GM18502 (cell line): Measurements from ENCODE around the gene BRSK2.

ENCODE experiments used
- ATAC-seq: cut with Tn5 transposase; IDR thresholded peaks from one replicate; pipeline ENCODE4 v1.9.1; 2021; ENCODE audit warnings: mild to moderate bottlenecking; ENCODE audit not compliant: unreplicated experiment, poor library complexity

Gene BRSK2

GRCh38 chr11:1394936-1395772 lies 5.4 kb downstream of the BRSK2 start:
- no peak for ATAC-seq

- ATAC-seq, result no peak
These were observed 6.1 kb downstream of the BRSK2 start for GRCh38 chr11:1395773-1396374.

GRCh38 chr11:1396375-1396841 lies 6.7 kb downstream of the BRSK2 start:
- ATAC-seq, result no peak

- ATAC-seq, result no peak
These were observed 7.6 kb downstream of the BRSK2 start for GRCh38 chr11:1397146-1397861.

GRCh38 chr11:1397862-1398527 lies 8.3 kb downstream of the BRSK2 start:
- no peak for ATAC-seq

- no peak for ATAC-seq
These were observed 8.9 kb downstream of the BRSK2 start for GRCh38 chr11:1398528-1399235.

- ATAC-seq, result no peak
These were observed 9.9 kb downstream of the BRSK2 start for GRCh38 chr11:1399386-1400316.

- ATAC-seq, result no peak
These were observed 10.8 kb downstream of the BRSK2 start for GRCh38 chr11:1400317-1401170.

GRCh38 chr11:1401171-1401445 lies 11.4 kb downstream of the BRSK2 start:
- no peak for ATAC-seq

- no peak for ATAC-seq
These were observed 12.0 kb downstream of the BRSK2 start for GRCh38 chr11:1401656-1402221.

GRCh38 chr11:1402355-1403077 lies 12.8 kb downstream of the BRSK2 start:
- no peak for ATAC-seq

- no peak for ATAC-seq
These were observed 13.4 kb downstream of the BRSK2 start for GRCh38 chr11:1403078-1403620.

GRCh38 chr11:1403721-1404460 lies 14.2 kb downstream of the BRSK2 start:
- ATAC-seq, result no peak

- ATAC-seq, result no peak
These were observed 14.9 kb downstream of the BRSK2 start for GRCh38 chr11:1404461-1405185.

- ATAC-seq, result no peak
These were observed 15.7 kb downstream of the BRSK2 start for GRCh38 chr11:1405186-1406020.
